HEK293 (cell line): ENCODE measurements around the gene KIAA1586.
"Not testable (repeated sequence)": the region's sequence is repeated elsewhere in the genome, so short reads cannot be mapped to it uniquely, and the experiment has no call there.

Experiments used
- CTCF ChIA-PET: fragments of 350-600 bp; formaldehyde crosslinking; extraction: SDS; loops from one replicate; lab custom pipeline; 2021; ENCODE audit warnings: antibody characterized with exemption; lab: Yijun Ruan, JAX
- POLR2A ChIA-PET: fragments of 300-600 bp; formaldehyde crosslinking; extraction: SDS; loops from one replicate; lab custom pipeline; 2020; ENCODE audit warnings: antibody characterized with exemption, inconsistent platforms; lab: Yijun Ruan, JAX
- H3K27ac ChIP-seq: fragments of 200-500 bp; sonication (Bioruptor generic); 2 replicates; pipeline ENCODE4 v1.5.1; 2014; ENCODE audit warnings: low read depth, low read length, control low read depth, inconsistent platforms; ENCODE audit errors: extremely low read depth
- H3K36me3 ChIP-seq, 2 experiments: fragments of 200-500 bp in 1 of 2; sonication (Bioruptor generic) in 1 of 2; 1 replicate in 1 of 2; 2 replicates in 1 of 2; pipeline ENCODE4 v1.5.1; 2014 to 2017; ENCODE audit warnings: inconsistent platforms in 2 of 2, low read length in 2 of 2; ENCODE audit not compliant: control insufficient read depth in 2 of 2, insufficient read depth in 1 of 2
- H3K4me1 ChIP-seq: fragments of 200-500 bp; sonication (Bioruptor generic); 2 replicates; pipeline ENCODE4 v1.5.1; 2014; ENCODE audit warnings: mild to moderate bottlenecking, low read length, inconsistent platforms; ENCODE audit not compliant: control insufficient read depth, insufficient read depth
- H3K4me3 ChIP-seq: 2 replicates; pipeline ENCODE4 v1.5.1; 2011; ENCODE audit warnings: low read depth, mild to moderate bottlenecking, control low read depth, low read length, moderate library complexity
- H3K9me3 ChIP-seq: fragments of 200-500 bp; sonication (Bioruptor generic); 2 replicates; pipeline ENCODE4 v1.5.1; 2014; ENCODE audit warnings: low read depth, low read length, inconsistent platforms; ENCODE audit not compliant: control insufficient read depth, insufficient read depth
- CTCF ChIP-seq: fragments of 450-650 bp; formaldehyde crosslinking; IDR thresholded peaks from 2 replicates; pipeline ENCODE4 v1.5.1; 2016; ENCODE audit warnings: missing biosample characterization, missing genetic modification characterization
- ZBTB17 ChIP-seq: fragments of 450-650 bp; formaldehyde crosslinking; IDR thresholded peaks from 2 replicates; pipeline ENCODE4 v1.5.1; 2016; ENCODE audit warnings: missing biosample characterization, missing genetic modification characterization
- ZBTB20 ChIP-seq: fragments of 450-650 bp; formaldehyde crosslinking; IDR thresholded peaks from 2 replicates; pipeline ENCODE4 v1.5.1; 2016; ENCODE audit warnings: missing biosample characterization, missing genetic modification characterization
- ZNF146 ChIP-seq: fragments of 450-650 bp; formaldehyde crosslinking; IDR thresholded peaks from 2 replicates; pipeline ENCODE4 v1.5.1; 2016; ENCODE audit warnings: missing biosample characterization, missing genetic modification characterization
- ZNF335 ChIP-seq: fragments of 450-650 bp; formaldehyde crosslinking; conservative IDR thresholded peaks from 2 replicates; pipeline ENCODE4 v1.5.1; 2016; ENCODE audit warnings: missing biosample characterization, missing genetic modification characterization
- ZNF48 ChIP-seq: fragments of 450-650 bp; formaldehyde crosslinking; IDR thresholded peaks from 2 replicates; pipeline ENCODE4 v1.5.1; 2016; ENCODE audit warnings: missing biosample characterization, missing genetic modification characterization
- ZNF558 ChIP-seq: fragments of 450-650 bp; formaldehyde crosslinking; IDR thresholded peaks from 2 replicates; pipeline ENCODE4 v1.5.1; 2016; ENCODE audit warnings: missing biosample characterization, missing genetic modification characterization
- ZNF629 ChIP-seq: fragments of 450-650 bp; formaldehyde crosslinking; IDR thresholded peaks from 2 replicates; pipeline ENCODE4 v1.5.1; 2017; ENCODE audit warnings: missing biosample characterization, missing genetic modification characterization
- ZNF645 ChIP-seq: fragments of 450-650 bp; formaldehyde crosslinking; IDR thresholded peaks from 2 replicates; pipeline ENCODE4; 2016; ENCODE audit warnings: missing biosample characterization, missing genetic modification characterization
- ZNF785 ChIP-seq: fragments of 450-650 bp; formaldehyde crosslinking; IDR thresholded peaks from 2 replicates; pipeline ENCODE4 v1.5.1; 2016; ENCODE audit warnings: missing biosample characterization, missing genetic modification characterization
- ZNF791 ChIP-seq: fragments of 450-650 bp; formaldehyde crosslinking; IDR thresholded peaks from 2 replicates; pipeline ENCODE4 v1.5.1; 2016; ENCODE audit warnings: missing biosample characterization, missing genetic modification characterization
- ZSCAN23 ChIP-seq: fragments of 450-650 bp; formaldehyde crosslinking; IDR thresholded peaks from 2 replicates; pipeline ENCODE4 v1.5.1; 2016; ENCODE audit warnings: missing biosample characterization, missing genetic modification characterization
- ZSCAN4 ChIP-seq: fragments of 450-650 bp; formaldehyde crosslinking; IDR thresholded peaks from 2 replicates; pipeline ENCODE4 v1.5.1; 2017; ENCODE audit warnings: missing biosample characterization, missing genetic modification characterization

KIAA1586 gene

GRCh38 chr6:57040011-57040410 lies 6.5 kb upstream of the KIAA1586 start:
- no peak overlapping the region for H3K4me3 ChIP-seq
- ChIA-PET POLR2A (no interaction called here), CTCF (interaction anchor here (0.9 to 1.5 kb wide), 4 partner anchors 19 to 135 kb away, joined by 3 to 6 read pairs (median 5); no protein-coding TSS in a partner anchor)
- no peaks in the 10 kb centered on the region for H3K36me3 ChIP-seq
- no peak for TF ChIP-seq ZNF785
- 0 out of 2 replicates have a peak, but pooled peaks have one; percentile 13 for TF ChIP-seq CTCF (tag by site-specific recombination)
- no peaks in the 10 kb centered on the region for H3K9me3 ChIP-seq
- H3K27ac ChIP-seq = no peak overlapping the region
- no peaks in the 10 kb centered on the region for H3K4me1 ChIP-seq

GRCh38 chr6:57044061-57044460 lies 2.4 kb upstream of the KIAA1586 start:
- POLR2A ChIA-PET = interaction anchor here (0.6 kb wide), 1 partner anchor 82 kb away, joined by 4 read pairs; no protein-coding TSS in a partner anchor

GRCh38 chr6:57044568-57044967 lies 1.9 kb upstream of the KIAA1586 start:
- peaks cover 11% of the 10 kb centered on the region; the same call in 1 of the 2 replicates for H3K4me1 ChIP-seq
- peaks cover 7 to 12% of the 10 kb centered on the region in 2 experiments for H3K36me3 ChIP-seq
- no peak overlapping the region for H3K4me3 ChIP-seq
- POLR2A ChIA-PET = interaction anchor here (0.6 kb wide), 1 partner anchor 83 kb away, joined by 4 read pairs; no protein-coding TSS in a partner anchor
- no peaks in the 10 kb centered on the region for H3K9me3 ChIP-seq
- CTCF ChIA-PET = interaction anchor here (0.6 to 1.9 kb wide), 2 partner anchors 90 to 165 kb away, joined by 3 to 5 read pairs; partner anchors contain the start of gene BEND6
- no peak for TF ChIP-seq ZNF645 (tag by site-specific recombination)
- TF ChIP-seq ZSCAN4 = peak; percentile 78
- TF ChIP-seq ZSCAN23 = no peak
- TF ChIP-seq ZBTB20 (tag by site-specific recombination) = no peak
- TF ChIP-seq ZNF791 (tag by site-specific recombination) = no peak
- peak; percentile 92 for TF ChIP-seq ZNF146 (tag by site-specific recombination)
- TF ChIP-seq ZNF48 (tag by site-specific recombination) = no peak
- no peak overlapping the region for H3K27ac ChIP-seq

More at GRCh38 chr6:57044061-57044460, 2.4 kb upstream of the KIAA1586 start:
- CTCF ChIA-PET = interaction anchor here (1.7 kb wide), 1 partner anchor 23 kb away, joined by 6 read pairs; no protein-coding TSS in a partner anchor
- not testable (repeated sequence) for H3K4me3 ChIP-seq, H3K27ac ChIP-seq, H3K9me3 ChIP-seq, H3K36me3 ChIP-seq, H3K4me1 ChIP-seq
- peak; percentile 92 for TF ChIP-seq ZNF558

GRCh38 chr6:57047257-57047585 lies 728 bp downstream of the KIAA1586 start:
- CTCF ChIA-PET, H3K9me3 ChIP-seq, H3K4me3 ChIP-seq, H3K27ac ChIP-seq, POLR2A ChIA-PET: not testable (repeated sequence)
- Histone ChIP-seq H3K4me1 (peaks cover 11% of the 10 kb centered on the region; the same call in 1 of the 2 replicates), H3K36me3 (peaks cover 33 to 39% of the 10 kb centered on the region in 2 experiments)

GRCh38 chr6:57047859-57048258 lies 1.4 kb downstream of the KIAA1586 start:
- peak; percentile 98 for TF ChIP-seq ZBTB20 (tag by site-specific recombination)
- peak; percentile 44; the same call in 1 of the 2 replicates for TF ChIP-seq ZBTB17
- TF ChIP-seq ZNF629 (tag by site-specific recombination) = peak; percentile 54
- 0 out of 2 replicates have a peak, but pooled peaks have one; percentile 17 for TF ChIP-seq ZNF335 (tag by site-specific recombination)
- Histone ChIP-seq H3K4me3 (peak overlapping the region; percentile 37), H3K36me3 (peaks cover 39 to 45% of the 10 kb centered on the region in 2 experiments), H3K4me1 (peaks cover 11% of the 10 kb centered on the region; the same call in 1 of the 2 replicates)
- POLR2A ChIA-PET, H3K9me3 ChIP-seq, H3K27ac ChIP-seq, CTCF ChIA-PET: not testable (repeated sequence)
